NCI-H1105 treated with DMSO at 0.1 percent for 48 hours (cell line): Measurements from ENCODE around the gene DOCK3.
"Not testable (repeated sequence)": the region's sequence is repeated elsewhere in the genome, so short reads cannot be mapped to it uniquely, and the experiment has no call there.

Source experiments
- DNase-seq: peaks from one replicate; lab custom pipeline; 2025; lab: John Stamatoyannopoulos, UW

DOCK3 gene

DNA sequence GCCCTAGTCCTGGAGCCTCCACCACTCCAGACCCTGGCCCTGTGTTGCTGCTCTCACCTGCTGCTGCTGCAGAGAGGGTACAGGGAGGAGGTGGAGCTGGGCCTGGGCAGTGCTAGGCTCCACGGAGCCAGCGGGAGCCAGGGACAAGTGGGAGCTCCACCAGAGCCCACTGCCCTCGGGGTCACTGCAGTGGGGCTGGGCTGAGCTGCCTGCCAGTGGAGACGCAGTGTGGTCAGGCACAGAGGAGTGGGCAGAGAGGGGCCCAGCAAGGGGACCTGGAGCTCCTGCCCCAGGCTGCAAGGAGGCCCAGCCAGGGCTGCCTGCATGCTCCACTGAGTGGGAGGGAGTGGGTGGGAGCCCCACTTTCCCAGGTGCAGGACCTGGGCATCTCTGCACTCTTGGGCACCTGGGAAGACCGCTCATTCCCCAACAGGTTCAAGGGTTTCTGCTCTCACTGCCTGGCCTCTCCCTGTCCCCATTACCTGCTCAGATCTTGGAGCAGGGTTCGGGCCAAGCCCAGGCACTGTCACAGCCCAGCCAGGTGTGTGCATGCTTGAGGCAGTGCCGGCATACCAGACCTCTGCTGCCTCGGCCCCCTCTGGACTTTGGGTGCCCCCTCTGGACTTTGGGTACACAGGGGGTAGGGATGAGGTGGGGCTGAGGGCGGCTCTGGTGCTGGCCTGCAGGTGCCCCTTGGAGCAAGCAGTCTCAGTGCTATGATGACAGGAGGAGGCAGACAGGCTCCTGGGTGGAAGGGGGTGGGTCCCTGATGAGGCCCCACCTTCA, 308.0 kb downstream of the DOCK3 start:
- DNase-seq: no peak

DNA sequence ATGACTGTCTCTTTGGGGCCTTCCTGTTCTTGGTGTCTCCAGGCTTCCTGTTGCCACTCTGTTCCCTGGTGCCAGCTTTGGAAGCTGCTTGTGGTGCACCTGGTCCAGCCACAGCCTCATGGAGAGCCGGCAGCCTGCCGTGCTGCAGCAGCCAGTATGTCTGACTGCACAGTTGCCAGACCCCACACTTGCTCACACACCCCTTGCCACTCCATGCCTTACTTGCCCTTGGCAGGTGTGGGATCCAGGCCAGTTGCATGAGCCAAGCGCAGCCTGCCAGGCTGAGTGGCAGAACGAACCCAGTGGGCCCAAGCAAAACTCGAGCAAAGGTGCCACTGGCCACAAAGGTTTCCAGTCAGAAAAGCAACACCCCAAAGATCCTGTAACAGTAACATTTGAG, 309.2 kb downstream of the DOCK3 start:
- no peak for DNase-seq

DNA sequence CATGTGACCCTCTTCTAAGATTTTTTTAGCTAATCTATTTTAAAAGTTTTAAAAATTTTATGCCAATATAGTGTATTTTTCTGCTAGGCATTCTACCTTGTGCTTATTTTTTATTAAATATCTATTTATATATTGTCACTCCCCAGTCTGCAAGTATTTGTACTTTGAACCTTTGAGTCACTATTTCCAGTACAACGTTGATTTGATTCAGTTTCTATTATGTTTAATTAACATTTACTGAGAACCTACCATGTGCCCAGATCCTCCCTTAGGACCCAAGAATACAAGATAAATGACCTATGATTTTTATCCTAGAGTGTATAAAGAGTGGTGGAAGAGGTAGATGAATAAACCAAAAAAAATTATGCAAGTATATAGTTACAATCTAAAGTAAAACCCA, 311.2 kb downstream of the DOCK3 start:
- no peak for DNase-seq

GRCh38 chr3:50986726-50987125, 312.0 kb downstream of the DOCK3 start:
- no peak for DNase-seq

DNA sequence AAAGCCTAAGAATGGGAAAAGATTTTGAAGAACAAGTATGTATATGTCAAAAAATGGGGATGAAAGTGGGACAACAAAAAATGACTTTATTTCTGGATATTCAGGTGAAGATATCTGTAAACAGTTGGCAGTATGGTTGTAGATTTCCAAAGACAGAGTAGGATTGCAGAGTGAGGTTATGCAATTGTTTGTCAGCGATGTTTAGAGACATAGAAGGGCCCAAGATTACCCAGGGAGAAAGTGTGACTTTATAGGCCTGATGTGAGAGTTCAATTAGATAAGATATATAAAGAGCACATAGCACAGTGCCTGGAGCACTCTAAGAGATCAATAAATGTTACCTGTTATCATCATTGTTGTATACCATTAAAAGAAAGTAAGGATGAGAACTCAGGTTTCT, 319.8 kb downstream of the DOCK3 start:
- DNase-seq: no peak

- no peak for DNase-seq
Observed at GRCh38 chr3:50995085-50995824, 320.5 kb downstream of the DOCK3 start.

GRCh38 chr3:51002495-51002894, 327.8 kb downstream of the DOCK3 start:
- DNase-seq: no peak

GRCh38 chr3:51004235-51004634, 329.5 kb downstream of the DOCK3 start:
- DNase-seq: no peak

DNA sequence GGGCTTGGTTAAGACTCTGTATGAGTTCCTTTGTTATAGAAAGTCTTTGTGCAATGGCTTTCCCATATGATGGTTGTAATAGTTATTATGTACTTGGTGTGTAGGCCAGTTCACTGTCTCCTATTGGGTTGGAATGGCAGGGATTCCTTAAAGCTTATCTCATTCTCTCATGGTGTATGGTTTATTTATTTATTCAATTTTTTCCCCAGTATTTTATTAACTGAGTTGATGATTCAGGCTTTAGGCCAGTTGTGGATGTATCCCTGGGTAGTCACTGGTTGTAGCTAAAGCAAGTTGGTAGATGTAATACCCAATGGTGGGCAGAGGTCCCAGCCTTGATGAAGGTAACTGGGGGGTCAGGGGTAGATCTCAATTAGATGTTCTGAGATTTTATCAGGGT, 349.4 kb downstream of the DOCK3 start:
- no peak for DNase-seq

DNA sequence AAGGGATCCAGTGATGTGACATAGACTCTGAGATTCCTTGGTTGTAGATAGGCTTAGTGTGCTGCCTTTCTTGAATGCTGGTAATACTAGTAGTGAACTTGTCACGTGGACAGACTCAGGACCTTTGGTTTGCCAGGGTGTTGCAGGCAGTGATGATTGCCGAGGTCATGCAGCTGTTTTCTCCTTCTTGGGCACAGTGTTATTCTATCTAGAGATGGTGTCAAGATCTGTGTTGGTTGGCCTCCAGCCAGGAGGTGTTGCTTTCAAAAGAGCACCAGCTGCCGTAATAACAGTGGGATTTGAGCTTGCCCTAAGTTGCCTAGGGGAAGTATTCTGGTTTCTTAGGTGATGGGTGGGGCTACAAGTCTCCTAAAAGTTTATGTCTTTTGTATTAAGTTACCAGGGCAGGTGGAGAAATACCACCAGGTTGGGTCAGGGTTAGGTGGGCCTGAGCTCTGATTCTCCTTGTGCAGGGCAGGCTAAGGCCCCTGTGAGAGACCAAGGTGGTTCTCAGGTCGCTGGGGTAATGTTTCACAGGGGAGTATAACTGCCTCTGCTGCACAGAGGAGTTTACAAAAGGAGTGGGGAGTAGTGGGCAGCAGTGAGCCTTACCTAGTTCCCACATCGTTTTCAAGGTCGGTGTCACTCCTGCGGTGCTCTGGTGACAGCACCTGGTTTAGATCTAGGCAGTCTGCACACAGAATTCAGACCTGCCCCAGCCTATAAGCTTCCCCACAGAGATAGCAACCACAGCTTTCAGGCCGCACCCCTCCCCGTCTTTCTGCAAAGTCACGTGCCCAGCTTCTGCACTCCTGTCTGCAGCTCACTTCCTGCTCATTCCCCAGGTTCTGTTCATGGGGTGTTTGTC, 350.3 kb downstream of the DOCK3 start:
- peak; percentile 57 for DNase-seq

- no peak for DNase-seq
Observed at GRCh38 chr3:51031666-51032065, 356.9 kb downstream of the DOCK3 start.

- no peak for DNase-seq
Observed at GRCh38 chr3:51035630-51036029, 360.9 kb downstream of the DOCK3 start.

- DNase-seq: no peak
Observed at GRCh38 chr3:51044982-51045381, 370.3 kb downstream of the DOCK3 start.

DNA sequence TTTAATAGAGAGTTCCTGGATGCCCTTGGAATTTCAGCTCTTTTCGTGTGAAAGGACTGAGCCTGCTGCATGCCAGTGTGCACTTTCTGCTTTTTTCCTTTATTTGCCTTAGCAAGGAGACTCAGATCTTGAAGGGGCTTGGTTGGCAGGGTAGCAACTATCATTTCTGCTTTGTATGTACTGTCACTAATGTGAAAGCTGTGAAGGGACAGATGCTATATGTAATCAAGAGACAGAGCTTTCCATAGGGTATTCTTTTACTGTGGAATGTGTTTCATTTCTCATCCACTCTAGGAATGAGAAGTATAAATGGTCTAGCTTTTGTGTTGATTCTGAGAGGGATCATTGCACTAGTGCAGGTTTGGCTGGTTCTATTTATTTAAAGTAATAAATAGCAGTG, 377.8 kb downstream of the DOCK3 start:
- no peak for DNase-seq

GRCh38 chr3:51057121-51057520, 382.4 kb downstream of the DOCK3 start:
- no peak for DNase-seq

DNA sequence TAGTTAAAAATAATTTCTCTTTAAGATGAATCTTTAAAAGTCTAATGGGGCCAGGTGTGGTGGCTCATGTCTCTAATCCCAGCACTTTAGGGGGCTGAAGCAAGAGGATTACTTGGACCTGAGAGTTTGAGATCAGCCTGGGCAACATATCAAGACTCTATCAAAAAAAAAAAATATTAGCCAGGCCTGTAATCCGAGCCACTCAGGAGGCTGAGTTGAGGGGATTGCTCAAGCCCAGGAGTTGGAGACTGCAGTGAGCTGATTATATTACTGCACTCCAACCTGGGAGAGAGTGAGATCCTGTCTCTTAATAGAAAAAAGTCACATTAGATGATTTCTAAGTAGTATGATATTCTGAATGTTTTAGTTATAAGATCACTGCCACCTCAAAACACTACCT, 388.3 kb downstream of the DOCK3 start:
- no peak for DNase-seq

DNA sequence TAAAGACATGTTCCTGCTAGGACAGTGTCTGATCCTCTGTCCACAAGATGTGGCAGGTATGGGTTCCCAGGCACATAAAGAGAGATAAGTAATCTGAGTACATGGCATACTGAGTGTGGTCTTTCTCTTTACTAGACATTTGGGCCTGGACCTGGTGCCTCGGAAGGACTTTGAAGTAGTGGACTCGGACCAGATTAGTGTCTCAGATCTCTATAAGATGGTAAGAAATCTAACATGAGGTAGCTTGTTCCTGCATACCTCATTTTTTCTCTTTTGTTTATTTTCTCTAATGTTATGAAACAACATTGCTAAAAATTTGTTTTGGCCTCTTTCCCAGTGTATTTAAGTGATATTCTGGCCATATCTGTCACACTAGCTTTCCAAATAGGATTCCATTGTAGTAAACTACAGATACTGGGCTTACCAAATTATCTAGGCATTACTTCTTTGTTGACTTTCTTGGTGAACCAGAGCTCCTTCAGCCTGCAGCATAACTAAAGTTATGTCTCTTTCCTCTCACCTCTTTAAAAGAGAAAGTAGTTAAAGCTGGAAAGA, 400.6 kb downstream of the DOCK3 start:
- no peak for DNase-seq

- no peak for DNase-seq
Observed at GRCh38 chr3:51082363-51082762, 407.6 kb downstream of the DOCK3 start.

- no peak for DNase-seq
Observed at GRCh38 chr3:51083490-51083889, 408.8 kb downstream of the DOCK3 start.

DNA sequence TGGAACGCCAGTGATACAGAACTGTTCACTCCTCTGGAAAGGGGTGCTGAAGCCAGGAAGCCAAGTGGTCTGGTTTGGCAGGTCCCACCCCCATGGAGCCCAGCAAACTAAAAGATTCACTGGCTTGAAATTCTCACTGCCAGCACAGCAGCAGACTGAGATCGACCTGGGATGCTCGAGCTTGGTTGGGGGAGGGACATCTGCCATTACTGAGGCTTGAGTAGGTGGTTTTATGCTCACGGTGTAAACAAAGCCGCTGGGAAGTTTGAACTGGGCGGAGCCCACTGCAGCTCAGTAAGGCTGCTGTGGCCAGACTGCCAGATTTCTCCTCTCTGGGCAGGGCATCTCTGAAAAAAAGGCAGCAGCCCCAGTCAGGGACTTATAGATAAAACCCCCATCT, 417.4 kb downstream of the DOCK3 start:
- DNase-seq: not testable (repeated sequence)

GRCh38 chr3:51094838-51095237, 420.1 kb downstream of the DOCK3 start:
- not testable (repeated sequence) for DNase-seq

DNA sequence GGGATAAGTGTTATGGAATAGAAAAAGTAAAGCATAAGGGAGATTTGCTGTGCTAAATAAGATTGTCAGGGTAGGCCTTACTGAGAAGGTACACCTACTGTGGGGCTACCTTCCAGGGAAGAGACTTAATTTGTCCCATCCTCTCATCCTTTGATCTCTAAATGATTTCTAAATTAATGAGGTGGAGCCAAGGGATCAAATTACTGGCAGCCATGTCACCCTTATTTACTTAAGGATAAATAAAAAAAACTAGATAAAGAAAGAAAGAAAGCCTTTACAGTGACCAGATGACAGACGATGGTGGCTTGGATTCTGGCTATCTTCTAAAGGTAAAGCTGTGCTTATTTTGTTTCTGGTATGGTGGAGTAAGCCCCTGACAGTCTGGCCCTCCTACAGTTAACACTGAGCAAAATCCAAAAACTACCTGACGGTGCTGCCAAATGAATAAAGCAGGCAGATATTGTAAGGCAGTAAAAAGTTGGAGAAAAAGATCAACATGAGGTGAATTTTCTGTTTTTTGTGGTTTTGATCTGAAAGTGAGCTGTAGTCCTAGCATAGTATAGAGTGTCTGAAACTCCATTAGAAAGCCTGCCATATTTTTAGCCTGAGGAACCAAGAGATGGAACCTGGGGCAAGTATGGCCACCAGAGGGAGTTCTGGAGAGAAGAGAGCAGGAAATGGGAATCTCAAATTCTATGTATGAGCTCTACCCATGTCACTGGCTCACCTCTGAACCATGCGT, 425.2 kb downstream of the DOCK3 start:
- peak; percentile 43 for DNase-seq
